Adipocyte (in vitro differentiated cells): ENCODE measurements around the gene FCGR3B.
"Not testable (repeated sequence)": the region's sequence is repeated elsewhere in the genome, so short reads cannot be mapped to it uniquely, and the experiment has no call there.

ENCODE experiments used
- DNase-seq: peaks from one replicate; pipeline ENCODE4 v3.0.0-alpha.2; 2015; ENCODE audit warnings: low read depth
- H3K27me3 ChIP-seq: replicated peaks from 2 replicates; pipeline ENCODE4 v1.7.0; 2013; ENCODE audit warnings: mild to moderate bottlenecking, low read length, moderate library complexity; ENCODE audit not compliant: control insufficient read depth, insufficient read depth
- H3K36me3 ChIP-seq: 2 replicates; pipeline ENCODE4 v1.7.0; 2013; ENCODE audit warnings: low read length, mild to moderate bottlenecking, moderate library complexity; ENCODE audit not compliant: control insufficient read depth, insufficient read depth, severe bottlenecking
- H3K4me1 ChIP-seq: 2 replicates; pipeline ENCODE4 v1.7.0; 2013; ENCODE audit warnings: mild to moderate bottlenecking, low read length, moderate library complexity; ENCODE audit not compliant: control insufficient read depth, insufficient read depth
- H3K4me3 ChIP-seq: 2 replicates; pipeline ENCODE4 v1.7.0; 2013; ENCODE audit warnings: mild to moderate bottlenecking, low read length, moderate library complexity
- H3K9ac ChIP-seq: 2 replicates; pipeline ENCODE4 v1.7.0; 2013; ENCODE audit warnings: mild to moderate bottlenecking, low read length, moderate library complexity
- H3K9me3 ChIP-seq: 2 replicates; pipeline ENCODE4 v1.7.0; 2013; ENCODE audit warnings: mild to moderate bottlenecking, low read length, moderate library complexity; ENCODE audit not compliant: control insufficient read depth

The FCGR3B gene

GRCh38 chr1:161613142-161613514 is 17.8 kb downstream of the FCGR3B start:
- H3K36me3 ChIP-seq, H3K9me3 ChIP-seq, H3K4me1 ChIP-seq, H3K27me3 ChIP-seq: not testable (repeated sequence)
- H3K4me3 ChIP-seq, result peak overlapping the region; percentile 86
- peak overlapping the region; percentile 51 for H3K9ac ChIP-seq
- peak; percentile 48 for DNase-seq

- H3K36me3 ChIP-seq, H3K4me1 ChIP-seq, H3K27me3 ChIP-seq, H3K9me3 ChIP-seq: not testable (repeated sequence)
- peak overlapping the region; percentile 79 for H3K9ac ChIP-seq
- peak overlapping the region; percentile 86 for H3K4me3 ChIP-seq
- peak; percentile 99 for DNase-seq
These were observed 18.4 kb downstream of the FCGR3B start for GRCh38 chr1:161612322-161613141.

GRCh38 chr1:161611866-161612321 is 19.1 kb downstream of the FCGR3B start:
- Histone ChIP-seq H3K9ac (peak overlapping the region; percentile 79), H3K4me3 (peak overlapping the region; percentile 86)
- H3K4me1 ChIP-seq, H3K9me3 ChIP-seq, H3K27me3 ChIP-seq, H3K36me3 ChIP-seq: not testable (repeated sequence)
- DNase-seq, result peak; percentile 65

DNA sequence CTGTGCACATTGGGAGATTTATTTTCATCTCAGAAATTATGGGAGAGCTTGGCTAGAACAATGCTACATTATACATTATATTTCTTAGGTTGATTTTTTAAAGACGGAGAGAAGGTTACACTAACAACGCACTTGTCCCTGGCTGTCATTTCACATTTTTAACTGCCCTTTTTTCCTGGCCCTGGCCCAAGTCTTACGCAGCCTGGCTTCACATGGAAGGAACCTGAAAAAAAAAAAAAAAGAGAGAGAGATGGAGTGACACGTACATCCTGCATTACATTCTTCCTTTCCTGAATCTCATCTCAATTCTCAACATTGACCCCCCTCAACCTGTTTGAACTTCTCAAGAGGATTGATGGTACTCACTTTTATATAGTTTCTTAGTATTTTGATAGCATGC is 20.8 kb downstream of the FCGR3B start:
- not testable (repeated sequence) for H3K9me3 ChIP-seq, H3K4me3 ChIP-seq, DNase-seq

DNA sequence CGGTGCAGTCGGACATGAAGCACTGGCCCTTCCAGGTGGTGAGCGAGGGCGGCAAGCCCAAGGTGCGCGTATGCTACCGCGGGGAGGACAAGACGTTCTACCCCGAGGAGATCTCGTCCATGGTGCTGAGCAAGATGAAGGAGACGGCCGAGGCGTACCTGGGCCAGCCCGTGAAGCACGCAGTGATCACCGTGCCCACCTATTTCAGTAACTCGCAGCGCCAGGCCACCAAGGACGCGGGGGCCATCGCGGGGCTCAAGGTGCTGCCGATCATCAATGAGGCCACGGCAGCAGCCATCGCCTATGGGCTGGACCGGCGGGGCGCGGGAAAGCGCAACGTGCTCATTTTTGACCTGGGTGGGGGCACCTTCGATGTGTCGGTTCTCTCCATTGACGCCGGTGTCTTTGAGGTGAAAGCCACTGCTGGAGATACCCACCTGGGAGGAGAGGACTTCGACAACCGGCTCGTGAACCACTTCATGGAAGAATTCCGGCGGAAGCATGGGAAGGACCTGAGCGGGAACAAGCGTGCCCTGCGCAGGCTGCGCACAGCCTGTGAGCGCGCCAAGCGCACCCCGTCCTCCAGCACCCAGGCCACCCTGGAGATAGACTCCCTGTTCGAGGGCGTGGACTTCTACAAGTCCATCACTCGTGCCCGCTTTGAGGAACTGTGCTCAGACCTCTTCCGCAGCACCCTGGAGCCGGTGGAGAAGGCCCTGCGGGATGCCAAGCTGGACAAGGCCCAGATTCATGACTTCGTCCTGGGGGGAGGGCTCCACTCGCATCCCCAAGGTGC is 24.2 kb downstream of the FCGR3B start:
- not testable (repeated sequence) for H3K4me1 ChIP-seq, H3K9ac ChIP-seq, H3K27me3 ChIP-seq, H3K9me3 ChIP-seq, H3K36me3 ChIP-seq, DNase-seq, H3K4me3 ChIP-seq

More for the DNA sequence above, 20.8 kb downstream of the FCGR3B start:
- not testable (repeated sequence) for H3K4me1 ChIP-seq, H3K27me3 ChIP-seq, H3K9ac ChIP-seq, H3K36me3 ChIP-seq

DNA sequence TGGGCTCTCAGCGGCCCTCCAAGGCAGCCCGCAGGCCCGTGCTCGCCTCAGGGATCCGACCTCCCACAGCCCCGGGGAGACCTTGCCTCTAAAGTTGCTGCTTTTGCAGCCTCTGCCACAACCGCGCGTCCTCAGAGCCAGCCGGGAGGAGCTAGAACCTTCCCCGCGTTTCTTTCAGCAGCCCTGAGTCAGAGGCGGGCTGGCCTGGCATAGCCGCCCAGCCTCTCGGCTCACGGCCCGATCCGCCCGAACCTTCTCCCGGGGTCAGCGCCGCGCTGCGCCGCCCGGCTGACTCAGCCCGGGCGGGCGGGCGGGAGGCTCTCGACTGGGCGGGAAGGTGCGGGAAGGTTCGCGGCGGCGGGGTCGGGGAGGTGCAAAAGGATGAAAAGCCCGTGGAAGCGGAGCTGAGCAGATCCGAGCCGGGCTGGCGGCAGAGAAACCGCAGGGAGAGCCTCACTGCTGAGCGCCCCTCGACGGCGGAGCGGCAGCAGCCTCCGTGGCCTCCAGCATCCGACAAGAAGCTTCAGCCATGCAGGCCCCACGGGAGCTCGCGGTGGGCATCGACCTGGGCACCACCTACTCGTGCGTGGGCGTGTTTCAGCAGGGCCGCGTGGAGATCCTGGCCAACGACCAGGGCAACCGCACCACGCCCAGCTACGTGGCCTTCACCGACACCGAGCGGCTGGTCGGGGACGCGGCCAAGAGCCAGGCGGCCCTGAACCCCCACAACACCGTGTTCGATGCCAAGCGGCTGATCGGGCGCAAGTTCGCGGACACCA is 25.0 kb downstream of the FCGR3B start:
- DNase-seq, result peak; percentile 62
- not testable (repeated sequence) for H3K9me3 ChIP-seq, H3K9ac ChIP-seq

GRCh38 chr1:161605024-161605423 is 26.0 kb downstream of the FCGR3B start:
- H3K27me3 ChIP-seq, DNase-seq, H3K36me3 ChIP-seq, H3K9ac ChIP-seq, H3K4me1 ChIP-seq, H3K9me3 ChIP-seq, H3K4me3 ChIP-seq: not testable (repeated sequence)

More for the DNA sequence above, 25.0 kb downstream of the FCGR3B start:
- H3K36me3 ChIP-seq, H3K4me3 ChIP-seq, H3K4me1 ChIP-seq, H3K27me3 ChIP-seq: not testable (repeated sequence)

GRCh38 chr1:161597077-161597476 is 33.9 kb downstream of the FCGR3B start:
- DNase-seq, H3K27me3 ChIP-seq, H3K4me1 ChIP-seq, H3K4me3 ChIP-seq, H3K36me3 ChIP-seq, H3K9ac ChIP-seq, H3K9me3 ChIP-seq: not testable (repeated sequence)

GRCh38 chr1:161595583-161595982 is 35.4 kb downstream of the FCGR3B start:
- H3K4me1 ChIP-seq, H3K4me3 ChIP-seq, DNase-seq, H3K9ac ChIP-seq, H3K36me3 ChIP-seq, H3K27me3 ChIP-seq, H3K9me3 ChIP-seq: not testable (repeated sequence)

DNA sequence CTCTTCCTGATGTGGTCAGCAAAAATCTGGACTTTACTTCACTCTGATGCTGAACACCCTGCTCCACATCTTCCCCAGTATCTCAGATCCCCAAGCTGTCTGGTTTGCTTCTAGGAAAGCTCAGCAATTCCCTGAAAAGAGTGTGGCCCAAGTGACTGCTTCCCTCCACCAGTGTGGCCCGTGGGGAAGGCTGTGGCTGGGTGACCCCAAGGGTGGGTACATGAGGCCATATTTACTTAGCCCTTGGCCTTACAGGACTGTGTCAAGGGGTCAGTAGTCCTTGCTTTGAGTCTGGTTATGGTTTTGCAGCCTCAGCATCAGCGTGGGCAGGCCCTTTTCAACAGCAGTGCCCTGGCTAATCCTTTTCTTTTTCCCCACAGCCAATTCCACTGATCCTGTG is 35.8 kb downstream of the FCGR3B start:
- not testable (repeated sequence) for H3K9me3 ChIP-seq, H3K4me3 ChIP-seq, H3K36me3 ChIP-seq, DNase-seq, H3K9ac ChIP-seq, H3K4me1 ChIP-seq, H3K27me3 ChIP-seq
